Omental fat pad (tissue), 4 donors: ENCODE measurements around the gene FAM107B. TPM values are rescaled to one million over a fixed set of nuclear protein-coding genes. Genes with fewer than 3 reads are reported as not detected.

Experiments used
- ATAC-seq: fragments of 150-250 bp; one replicate; pipeline ENCODE4 v1.9.1; 2016; ENCODE audit warnings: mild to moderate bottlenecking, moderate library complexity; ENCODE audit not compliant: low FRiP score
- DNase-seq: peaks from one replicate; pipeline ENCODE4 v3.0.0-alpha.2; 2019; ENCODE audit warnings: low spot score
- total RNA-seq, 4 donors: library from RNA; depleted of rRNA; stranded (reverse); fragments of >200 nt; gene quantifications; one replicate each; pipeline ENCODE4 v1.1.0, GENCODE V29; 2016
- TF ChIP-seq, protein P1 (sequence below), 3 donors: fragments of 450-650 bp; IDR thresholded peaks; one replicate each; pipeline ENCODE4 v1.5.1; 2016 to 2017; ENCODE audit warnings: antibody characterized with exemption in 3 of 3, mild to moderate bottlenecking in 3 of 3, moderate library complexity in 2 of 3

The FAM107B gene
- total RNA-seq, 4 donors from 2014 or later = 27.3 to 77.5 (median 53.7) TPM

DNA sequence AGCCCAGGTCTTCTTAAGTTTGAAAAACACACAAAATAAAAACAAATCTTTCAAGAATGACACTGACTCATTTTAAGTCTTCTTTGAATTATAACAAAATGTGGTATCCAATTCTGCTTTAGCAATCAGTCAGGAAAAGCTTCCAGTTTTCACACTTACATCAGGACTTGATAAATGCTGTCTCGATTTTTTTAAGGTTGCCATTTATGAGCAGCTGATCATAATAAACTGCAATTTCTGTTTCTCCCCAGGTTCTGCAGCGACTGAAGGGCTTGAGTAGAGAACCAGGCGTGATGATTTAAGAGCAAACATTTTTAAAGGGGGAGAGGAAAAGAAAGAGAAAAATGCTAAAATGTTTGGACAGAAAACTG is 71.1 kb downstream of the FAM107B start:
- DNase-seq (no peak), ATAC-seq (no peak)
- TF ChIP-seq, protein P1, sequence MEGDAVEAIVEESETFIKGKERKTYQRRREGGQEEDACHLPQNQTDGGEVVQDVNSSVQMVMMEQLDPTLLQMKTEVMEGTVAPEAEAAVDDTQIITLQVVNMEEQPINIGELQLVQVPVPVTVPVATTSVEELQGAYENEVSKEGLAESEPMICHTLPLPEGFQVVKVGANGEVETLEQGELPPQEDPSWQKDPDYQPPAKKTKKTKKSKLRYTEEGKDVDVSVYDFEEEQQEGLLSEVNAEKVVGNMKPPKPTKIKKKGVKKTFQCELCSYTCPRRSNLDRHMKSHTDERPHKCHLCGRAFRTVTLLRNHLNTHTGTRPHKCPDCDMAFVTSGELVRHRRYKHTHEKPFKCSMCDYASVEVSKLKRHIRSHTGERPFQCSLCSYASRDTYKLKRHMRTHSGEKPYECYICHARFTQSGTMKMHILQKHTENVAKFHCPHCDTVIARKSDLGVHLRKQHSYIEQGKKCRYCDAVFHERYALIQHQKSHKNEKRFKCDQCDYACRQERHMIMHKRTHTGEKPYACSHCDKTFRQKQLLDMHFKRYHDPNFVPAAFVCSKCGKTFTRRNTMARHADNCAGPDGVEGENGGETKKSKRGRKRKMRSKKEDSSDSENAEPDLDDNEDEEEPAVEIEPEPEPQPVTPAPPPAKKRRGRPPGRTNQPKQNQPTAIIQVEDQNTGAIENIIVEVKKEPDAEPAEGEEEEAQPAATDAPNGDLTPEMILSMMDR (IDR thresholded peaks at IDR 0.05) = no peak

- TF ChIP-seq, protein P1 (IDR thresholded peaks at IDR 0.05) = no peak
- ATAC-seq = no peak
- DNase-seq = no peak
Measured at GRCh38 chr10:14701466-14701865, 73.2 kb downstream of the FAM107B start.

DNA sequence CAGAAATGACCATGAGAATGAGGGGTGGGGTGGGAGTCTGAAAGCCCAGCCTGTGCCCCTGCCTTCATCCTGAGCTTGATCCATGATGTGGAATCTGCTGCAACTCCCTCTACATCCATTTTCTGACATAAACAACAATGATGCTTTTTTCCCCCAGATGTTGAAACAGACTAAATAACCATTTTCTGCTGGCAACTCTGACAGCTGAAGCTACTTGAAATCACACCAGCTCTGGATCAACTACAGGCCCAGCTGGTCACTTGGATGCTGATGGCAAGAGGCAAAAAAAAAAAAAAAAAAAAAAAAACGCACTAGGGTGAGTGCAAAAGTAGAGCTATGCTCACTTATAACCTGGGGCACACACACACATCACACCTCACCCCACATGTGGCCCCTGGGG is 74.2 kb downstream of the FAM107B start:
- TF ChIP-seq, protein P1 (IDR thresholded peaks at IDR 0.05) = no peak
- ATAC-seq (no peak), DNase-seq (no peak)

DNA sequence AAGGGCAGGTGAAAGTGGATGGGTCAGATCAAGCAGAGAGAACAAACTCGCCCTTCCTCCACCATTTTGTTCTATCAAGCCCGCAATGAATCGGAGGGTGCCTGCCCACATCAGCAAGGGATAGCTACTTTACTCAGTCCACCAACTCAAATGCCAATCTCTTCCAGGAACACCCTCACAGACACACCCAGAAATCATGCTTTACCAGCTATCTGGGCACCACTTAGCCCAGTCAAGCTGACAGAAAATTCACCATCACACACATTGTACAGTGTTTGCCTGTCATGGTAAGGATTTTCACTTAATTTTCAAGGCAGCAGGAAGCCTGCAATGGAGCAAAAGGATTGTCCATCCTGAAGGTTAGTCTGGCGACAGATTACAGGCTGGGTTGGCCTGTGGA is 75.2 kb downstream of the FAM107B start:
- ATAC-seq (no peak), DNase-seq (no peak)
- TF ChIP-seq, protein P1 (IDR thresholded peaks at IDR 0.05) = no peak

DNA sequence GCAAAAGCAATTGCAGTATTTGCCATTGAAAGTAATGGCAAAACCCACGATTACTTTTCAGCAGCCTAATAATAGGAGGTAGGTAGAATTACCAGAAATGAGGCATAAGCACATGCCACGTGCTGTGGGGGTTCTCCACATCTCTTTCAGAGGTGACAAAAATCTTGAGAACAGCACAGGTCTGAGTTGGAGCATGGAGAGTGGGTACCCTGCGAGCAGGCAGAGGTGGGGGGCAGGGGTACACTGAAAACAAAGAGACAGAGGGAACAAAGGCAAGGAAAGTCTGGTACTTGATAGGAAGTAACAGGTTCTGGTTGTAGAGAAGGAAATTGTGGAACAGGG is 75.9 kb downstream of the FAM107B start:
- no peak for DNase-seq
- TF ChIP-seq, protein P1 (IDR thresholded peaks at IDR 0.05) = no peak
- ATAC-seq = no peak

- TF ChIP-seq, protein P1 (IDR thresholded peaks at IDR 0.05) = no peak
- DNase-seq = no peak
- ATAC-seq = no peak
Measured at GRCh38 chr10:14698111-14698828, 76.4 kb downstream of the FAM107B start.

DNA sequence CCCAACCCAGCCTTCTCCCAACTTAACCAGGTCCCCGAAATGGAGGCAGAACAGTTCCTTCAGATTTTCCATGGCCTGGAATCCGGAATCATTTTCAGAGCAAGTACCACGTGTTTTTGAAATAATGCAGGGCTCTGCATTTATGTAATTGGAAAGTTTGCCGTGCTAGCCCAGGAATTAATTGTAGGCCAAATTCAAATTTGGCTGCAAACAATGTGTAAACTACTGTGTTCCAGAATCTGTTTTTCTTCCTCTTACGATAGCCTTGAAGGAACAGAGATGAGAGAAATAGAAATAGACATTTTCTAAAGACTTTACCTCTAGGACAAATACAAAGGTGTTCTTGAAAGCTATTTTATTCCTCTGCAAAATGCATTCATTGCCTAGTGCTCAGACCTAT is 77.4 kb downstream of the FAM107B start:
- ATAC-seq = no peak
- TF ChIP-seq, protein P1 (IDR thresholded peaks at IDR 0.05) = no peak
- no peak for DNase-seq
